LNCaP clone FGC (cell line): Measurements from ENCODE around the gene IFITM5.

Source experiments
- DNase-seq: peaks from one replicate; pipeline ENCODE4 v3.0.0-alpha.2; 2011; ENCODE audit warnings: low read depth
- H3K4me3 ChIP-seq: 2 replicates; pipeline ENCODE4 v1.5.1; 2011; ENCODE audit warnings: mild to moderate bottlenecking, low read depth, low read length, control low read depth
- CTCF ChIP-seq: IDR thresholded peaks from 2 replicates; pipeline ENCODE4 v1.5.1; 2012; ENCODE audit warnings: mild to moderate bottlenecking; ENCODE audit not compliant: control insufficient read depth, insufficient read depth; ENCODE audit errors: extremely low read depth

Gene IFITM5

GRCh38 chr11:256952-257737, 42.2 kb downstream of the IFITM5 start:
- no peak for DNase-seq
- no peak overlapping the region for H3K4me3 ChIP-seq
- TF ChIP-seq CTCF, result no peak

- H3K4me3 ChIP-seq, result no peak overlapping the region
- DNase-seq, result no peak
- no peak for TF ChIP-seq CTCF
These were observed 43.5 kb downstream of the IFITM5 start for GRCh38 chr11:255816-256215.

GRCh38 chr11:255176-255575, 44.1 kb downstream of the IFITM5 start:
- no peak for DNase-seq
- no peak overlapping the region for H3K4me3 ChIP-seq
- TF ChIP-seq CTCF, result no peak

- no peak overlapping the region for H3K4me3 ChIP-seq
- no peak for DNase-seq
- no peak for TF ChIP-seq CTCF
These were observed 45.4 kb downstream of the IFITM5 start for GRCh38 chr11:253886-254270.

- no peak overlapping the region for H3K4me3 ChIP-seq
- DNase-seq, result no peak
- TF ChIP-seq CTCF, result no peak
These were observed 46.0 kb downstream of the IFITM5 start for GRCh38 chr11:253160-253885.

- no peak for TF ChIP-seq CTCF
- no peak for DNase-seq
- H3K4me3 ChIP-seq, result no peak overlapping the region
These were observed 46.7 kb downstream of the IFITM5 start for GRCh38 chr11:252666-253065.
